Lung (tissue), 12 donors: Measurements from ENCODE around the gene EXOSC9. TPM values are rescaled to one million over a fixed set of nuclear protein-coding genes. Genes with fewer than 3 reads are reported as not detected.

Experiments used
- ATAC-seq: fragments of 200-7000 bp; cut with Tn5 transposase; one replicate; pipeline ENCODE4 v1.9.1; 2020; ENCODE audit warnings: moderate number of reproducible peaks; ENCODE audit not compliant: insufficient read depth, low FRiP score
- DNase-seq, 3 donors: peaks; one replicate each; pipeline ENCODE4 v3.0.0-alpha.2; 2013 to 2017
- H3K27ac ChIP-seq, 2 donors: one replicate each; pipeline ENCODE4 v1.5.1; 2013; ENCODE audit warnings: mild to moderate bottlenecking in 2 of 2, moderate library complexity in 2 of 2, control low read depth in 1 of 2, inconsistent platforms in 1 of 2, low read depth in 1 of 2, low read length in 1 of 2
- H3K27me3 ChIP-seq, 3 donors: one replicate each; pipeline ENCODE4 v1.5.1; 2013; ENCODE audit warnings: low read length in 2 of 3; ENCODE audit not compliant: control insufficient read depth in 3 of 3, insufficient read depth in 3 of 3
- H3K36me3 ChIP-seq, 4 donors: one replicate each; pipeline ENCODE4 v1.5.1; 2013; ENCODE audit warnings: low read length in 4 of 4, mild to moderate bottlenecking in 1 of 4, moderate library complexity in 1 of 4; ENCODE audit not compliant: control insufficient read depth in 4 of 4, insufficient read depth in 4 of 4
- H3K4me1 ChIP-seq, 5 donors: one replicate each; pipeline ENCODE4 v1.5.1; 2013; ENCODE audit warnings: low read length in 5 of 5, mild to moderate bottlenecking in 2 of 5, moderate library complexity in 1 of 5; ENCODE audit not compliant: control insufficient read depth in 5 of 5, insufficient read depth in 5 of 5
- H3K4me3 ChIP-seq: one replicate; pipeline ENCODE4 v1.5.1; 2013; ENCODE audit warnings: mild to moderate bottlenecking, control low read depth, moderate library complexity
- H3K9ac ChIP-seq, 2 donors: one replicate each; pipeline ENCODE4 v1.5.1; 2013; ENCODE audit warnings: low read length in 2 of 2, control low read depth in 1 of 2; ENCODE audit not compliant: insufficient read depth in 1 of 2
- H3K9me3 ChIP-seq, 4 donors: one replicate each; pipeline ENCODE4 v1.5.1; 2013; ENCODE audit warnings: low read length in 3 of 4, mild to moderate bottlenecking in 1 of 4, moderate library complexity in 1 of 4; ENCODE audit not compliant: control insufficient read depth in 4 of 4, insufficient read depth in 3 of 4
- CTCF ChIP-seq: IDR thresholded peaks from 2 replicates; pipeline ENCODE4 v1.5.1; 2012; ENCODE audit warnings: mild to moderate bottlenecking; ENCODE audit errors: control extremely low read depth, extremely low read depth
- WGBS, 2 donors: extraction: QIAGEN DNeasy Blood & Tissue Kit; methylation state at CpG; one replicate each; pipeline ENCODE4 v1.1.7; 2013; 5-methylcytosine and 5-hydroxymethylcytosine counted together
- polyA plus RNA-seq, 2 donors: library from polyadenylated mRNA; stranded (reverse); fragments of 200-250 nt; gene quantifications; one replicate each; pipeline ENCODE4 v1.2.1, GENCODE V29; 2013
- total RNA-seq, 2 donors: library from RNA; depleted of rRNA in 1 of 2; stranded (reverse); fragments of >200 nt in 1 of 2; gene quantifications; one replicate each; pipeline ENCODE4 v1.2.1, GENCODE V29; 2014 to 2021
- donor health status: control.
- donor health status: control.
- donor health status: Bipolar disorder and iron deficiency.
- donor health status: healthy.
- donor health status: DM: yes; HTN: yes; CAD: no.

EXOSC9 gene
- total and polyA plus RNA-seq, 4 donors, result 15.9 to 30.9 (median 25.3) TPM

- H3K27ac ChIP-seq, result no peak overlapping the region
- no peak overlapping the region for H3K4me3 ChIP-seq
- 38 to 83% methylated on average over 1 of the region's 1 CpG for WGBS, 2 donors
- no peaks in the 10 kb centered on the region for H3K9me3 ChIP-seq
- ATAC-seq (no peak), DNase-seq (no peak)
- H3K4me1 ChIP-seq, result peaks cover 0 to 26% (median 0%) of the 10 kb centered on the region in 5 donors
- no peak for TF ChIP-seq CTCF
- no peak overlapping the region for H3K9ac ChIP-seq
- H3K27me3 ChIP-seq, result no peaks in the 10 kb centered on the region
- peaks cover 2 to 23% (median 18%) of the 10 kb centered on the region in 4 donors for H3K36me3 ChIP-seq
These were observed 18.3 kb downstream of the EXOSC9 start for GRCh38 chr4:121819216-121819965.

DNA sequence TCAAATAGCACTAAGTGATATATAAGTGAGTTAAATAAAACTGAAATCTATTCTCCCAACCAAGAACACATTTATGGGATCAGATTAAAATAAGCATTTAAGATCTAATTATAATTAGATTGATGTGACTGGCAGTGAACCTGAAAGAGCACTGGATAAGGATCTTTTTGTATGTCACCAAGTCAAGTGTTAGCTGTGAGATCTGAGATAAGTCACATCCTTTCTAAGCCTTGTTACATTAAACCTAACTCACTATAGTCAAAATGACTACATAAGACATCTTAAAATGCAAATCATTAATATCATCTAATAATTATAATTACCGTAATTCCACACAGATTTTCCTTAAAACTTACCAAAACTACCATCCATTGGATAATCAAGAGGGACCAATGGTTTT lies 20.9 kb downstream of the EXOSC9 start:
- DNase-seq (no peak), ATAC-seq (no peak)
- 91 to 94% methylated on average over 1 of the region's 1 CpG for WGBS, 2 donors
- no peaks in the 10 kb centered on the region for H3K27me3 ChIP-seq
- TF ChIP-seq CTCF, result no peak
- H3K36me3 ChIP-seq, result peaks cover 2 to 16% (median 11%) of the 10 kb centered on the region in 4 donors
- H3K9me3 ChIP-seq, result no peaks in the 10 kb centered on the region
- H3K4me1 ChIP-seq, result peaks cover 0 to 28% (median 2%) of the 10 kb centered on the region in 5 donors
- no peak overlapping the region for H3K4me3 ChIP-seq
- no peak overlapping the region for H3K27ac ChIP-seq
- no peak overlapping the region for H3K9ac ChIP-seq

DNA sequence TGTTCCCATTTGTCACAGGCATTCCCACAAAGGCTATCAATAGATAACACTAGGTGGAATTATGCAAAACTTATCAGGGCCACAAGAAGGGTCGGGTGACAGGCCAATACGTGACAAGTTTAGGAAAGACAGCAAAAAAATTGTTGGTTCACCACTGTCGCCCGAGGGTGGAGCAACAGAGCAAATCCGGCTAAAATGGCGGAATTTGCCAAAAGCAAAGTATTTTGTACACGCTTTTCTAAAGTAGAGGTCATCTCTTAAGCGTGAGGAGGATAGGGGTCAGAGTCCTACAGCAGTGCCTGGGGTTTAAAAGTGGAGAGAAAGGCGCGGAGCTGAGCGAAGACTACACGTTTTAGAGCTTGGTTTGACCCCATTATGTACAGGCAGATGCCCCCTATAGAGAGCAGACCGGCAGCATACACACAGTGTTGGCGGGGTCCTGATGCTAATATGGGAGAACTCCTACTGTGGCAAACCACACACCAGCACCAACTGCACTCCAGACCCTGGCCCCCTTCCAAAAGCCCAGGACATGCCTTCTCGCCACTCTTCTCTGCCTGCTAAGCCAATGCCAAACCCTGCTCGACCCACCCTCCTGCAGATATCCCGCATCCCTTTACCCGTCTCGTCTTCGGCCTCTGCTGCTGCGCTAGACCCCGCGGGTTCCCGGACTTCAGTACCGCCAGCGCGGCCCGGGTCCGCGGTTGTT lies 21.8 kb downstream of the EXOSC9 start:
- peak; percentile 39 to 53 (median 49) for DNase-seq
- H3K27ac ChIP-seq, result no peak overlapping the region
- H3K9ac ChIP-seq, result peak overlapping the region; percentile 22 to 69
- 0 to 2% methylated on average over 30 of the region's 30 CpGs for WGBS, 2 donors
- no peak for ATAC-seq
- H3K27me3 ChIP-seq, result no peaks in the 10 kb centered on the region
- no peaks in the 10 kb centered on the region for H3K9me3 ChIP-seq
- no peak for TF ChIP-seq CTCF
- H3K36me3 ChIP-seq, result peaks cover 2 to 12% (median 7%) of the 10 kb centered on the region in 4 donors
- peaks cover 0 to 28% (median 2%) of the 10 kb centered on the region in 5 donors for H3K4me1 ChIP-seq
- peak overlapping the region; percentile 65 for H3K4me3 ChIP-seq
